ENCODE data around the gene TMEM181.

DNA sequence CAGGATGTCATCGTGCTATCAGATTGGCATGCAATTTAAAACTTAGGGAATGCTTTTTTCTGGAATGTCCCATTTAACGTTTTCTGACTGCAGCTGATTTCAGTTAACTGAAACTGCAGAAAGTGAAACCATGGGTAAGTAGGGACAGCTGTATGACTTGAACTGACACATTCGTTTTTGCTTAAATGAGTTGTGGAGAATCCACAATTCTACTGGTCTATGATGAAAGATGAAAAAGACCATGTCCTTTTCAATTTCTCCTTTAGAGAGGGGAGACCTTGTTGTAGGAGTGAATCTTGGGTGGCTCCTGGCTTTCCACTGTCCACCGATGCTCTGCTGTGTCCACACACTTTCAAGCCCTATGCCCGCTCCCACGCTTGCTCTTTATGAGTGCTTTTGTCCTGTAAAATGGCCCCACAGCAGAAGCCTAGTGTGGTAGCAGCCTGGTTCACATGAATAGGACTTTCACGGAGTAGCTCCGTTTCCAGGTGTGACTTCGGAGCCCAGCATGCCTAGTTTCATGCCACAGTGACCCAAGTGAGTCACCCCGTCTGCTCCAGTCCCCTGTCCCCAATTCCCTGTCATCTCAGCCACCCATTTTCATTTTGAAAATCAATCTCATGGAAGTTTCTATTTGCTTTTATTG is 62.8 kb downstream of the TMEM181 start:
- TF ChIP-seq, protein P1, sequence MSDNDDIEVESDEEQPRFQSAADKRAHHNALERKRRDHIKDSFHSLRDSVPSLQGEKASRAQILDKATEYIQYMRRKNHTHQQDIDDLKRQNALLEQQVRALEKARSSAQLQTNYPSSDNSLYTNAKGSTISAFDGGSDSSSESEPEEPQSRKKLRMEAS (IDR thresholded peaks at IDR 0.05; ENCODE audit: low read depth), result no peak
- TF ChIP-seq NRF1 (IDR thresholded peaks at IDR 0.05; ENCODE audit: low read depth, low read length) (no peak), NFIC (IDR thresholded peaks at IDR 0.05; ENCODE audit: borderline replicate concordance) (no peak), RAD21 (IDR thresholded peaks at IDR 0.05; ENCODE audit: low read length) (no peak), RFX5 (IDR thresholded peaks at IDR 0.05; ENCODE audit: low read length) (no peak), EZH2phosphoT487 (IDR thresholded peaks at IDR 0.05; ENCODE audit: borderline replicate concordance, low read depth) (no peak), POLR2AphosphoS5 (IDR thresholded peaks at IDR 0.05; ENCODE audit: low read depth, low read length) (no peak), RXRA (IDR thresholded peaks at IDR 0.05; ENCODE audit: borderline replicate concordance, low read depth) (no peak)
- TF ChIP-seq, protein P2, sequence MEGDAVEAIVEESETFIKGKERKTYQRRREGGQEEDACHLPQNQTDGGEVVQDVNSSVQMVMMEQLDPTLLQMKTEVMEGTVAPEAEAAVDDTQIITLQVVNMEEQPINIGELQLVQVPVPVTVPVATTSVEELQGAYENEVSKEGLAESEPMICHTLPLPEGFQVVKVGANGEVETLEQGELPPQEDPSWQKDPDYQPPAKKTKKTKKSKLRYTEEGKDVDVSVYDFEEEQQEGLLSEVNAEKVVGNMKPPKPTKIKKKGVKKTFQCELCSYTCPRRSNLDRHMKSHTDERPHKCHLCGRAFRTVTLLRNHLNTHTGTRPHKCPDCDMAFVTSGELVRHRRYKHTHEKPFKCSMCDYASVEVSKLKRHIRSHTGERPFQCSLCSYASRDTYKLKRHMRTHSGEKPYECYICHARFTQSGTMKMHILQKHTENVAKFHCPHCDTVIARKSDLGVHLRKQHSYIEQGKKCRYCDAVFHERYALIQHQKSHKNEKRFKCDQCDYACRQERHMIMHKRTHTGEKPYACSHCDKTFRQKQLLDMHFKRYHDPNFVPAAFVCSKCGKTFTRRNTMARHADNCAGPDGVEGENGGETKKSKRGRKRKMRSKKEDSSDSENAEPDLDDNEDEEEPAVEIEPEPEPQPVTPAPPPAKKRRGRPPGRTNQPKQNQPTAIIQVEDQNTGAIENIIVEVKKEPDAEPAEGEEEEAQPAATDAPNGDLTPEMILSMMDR (IDR thresholded peaks at IDR 0.05), result no peak
- TF ChIP-seq, protein P3, sequence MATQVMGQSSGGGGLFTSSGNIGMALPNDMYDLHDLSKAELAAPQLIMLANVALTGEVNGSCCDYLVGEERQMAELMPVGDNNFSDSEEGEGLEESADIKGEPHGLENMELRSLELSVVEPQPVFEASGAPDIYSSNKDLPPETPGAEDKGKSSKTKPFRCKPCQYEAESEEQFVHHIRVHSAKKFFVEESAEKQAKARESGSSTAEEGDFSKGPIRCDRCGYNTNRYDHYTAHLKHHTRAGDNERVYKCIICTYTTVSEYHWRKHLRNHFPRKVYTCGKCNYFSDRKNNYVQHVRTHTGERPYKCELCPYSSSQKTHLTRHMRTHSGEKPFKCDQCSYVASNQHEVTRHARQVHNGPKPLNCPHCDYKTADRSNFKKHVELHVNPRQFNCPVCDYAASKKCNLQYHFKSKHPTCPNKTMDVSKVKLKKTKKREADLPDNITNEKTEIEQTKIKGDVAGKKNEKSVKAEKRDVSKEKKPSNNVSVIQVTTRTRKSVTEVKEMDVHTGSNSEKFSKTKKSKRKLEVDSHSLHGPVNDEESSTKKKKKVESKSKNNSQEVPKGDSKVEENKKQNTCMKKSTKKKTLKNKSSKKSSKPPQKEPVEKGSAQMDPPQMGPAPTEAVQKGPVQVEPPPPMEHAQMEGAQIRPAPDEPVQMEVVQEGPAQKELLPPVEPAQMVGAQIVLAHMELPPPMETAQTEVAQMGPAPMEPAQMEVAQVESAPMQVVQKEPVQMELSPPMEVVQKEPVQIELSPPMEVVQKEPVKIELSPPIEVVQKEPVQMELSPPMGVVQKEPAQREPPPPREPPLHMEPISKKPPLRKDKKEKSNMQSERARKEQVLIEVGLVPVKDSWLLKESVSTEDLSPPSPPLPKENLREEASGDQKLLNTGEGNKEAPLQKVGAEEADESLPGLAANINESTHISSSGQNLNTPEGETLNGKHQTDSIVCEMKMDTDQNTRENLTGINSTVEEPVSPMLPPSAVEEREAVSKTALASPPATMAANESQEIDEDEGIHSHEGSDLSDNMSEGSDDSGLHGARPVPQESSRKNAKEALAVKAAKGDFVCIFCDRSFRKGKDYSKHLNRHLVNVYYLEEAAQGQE (IDR thresholded peaks at IDR 0.05; ENCODE audit: low read depth, low read length), result no peak
